Type B pancreatic cell (in vitro differentiated cells): ENCODE results near the gene PPP1R13B. TPM values are rescaled to one million over a fixed set of nuclear protein-coding genes. Genes with fewer than 3 reads are reported as not detected.

Source experiments
- DNase-seq: peaks from one replicate; pipeline ENCODE4 v3.0.0; 2021; ENCODE audit warnings: mixed read lengths; ENCODE audit not compliant: unreplicated experiment; ENCODE audit errors: extremely low spot score
- H3K27ac Mint-ChIP-seq: 2 replicates; pipeline ENCODE4 v1.8.0; 2021; ENCODE audit warnings: mild to moderate bottlenecking, mixed read lengths
- H3K27me3 Mint-ChIP-seq: 2 replicates; pipeline ENCODE4 v1.8.0; 2021; ENCODE audit warnings: mixed read lengths
- H3K36me3 Mint-ChIP-seq: 2 replicates; pipeline ENCODE4 v1.8.0; 2021; ENCODE audit warnings: mixed read lengths
- H3K4me1 Mint-ChIP-seq: one replicate; pipeline ENCODE4 v1.8.0; 2021; ENCODE audit warnings: mixed read lengths; ENCODE audit not compliant: unreplicated experiment
- H3K4me3 Mint-ChIP-seq: 2 replicates; pipeline ENCODE4 v1.8.0; 2021; ENCODE audit warnings: mild to moderate bottlenecking, mixed read lengths
- H3K9me3 Mint-ChIP-seq: 2 replicates; pipeline ENCODE4 v1.8.0; 2021; ENCODE audit warnings: mixed read lengths
- total RNA-seq: library from RNA; stranded (reverse); gene quantifications from 2 replicates; pipeline ENCODE4 v1.2.1, GENCODE V29; 2021; ENCODE audit warnings: low replicate concordance
- TF ChIP-seq, protein P1 (sequence below): fragments of 200-600 bp; sonication (generic); conservative IDR thresholded peaks from 2 replicates; pipeline ENCODE4 v1.5.0; 2021; ENCODE audit warnings: antibody characterized with exemption, mild to moderate bottlenecking

PPP1R13B gene
- total RNA-seq, 1 donor from 2014 or later: 20.4 TPM

- Mint-ChIP-seq H3K27me3 (no peaks in the 10 kb centered on the region), H3K36me3 (no peaks in the 10 kb centered on the region), H3K9me3 (no peaks in the 10 kb centered on the region), H3K27ac (peak overlapping the region; percentile 53), H3K4me1 (peaks cover 30% of the 10 kb centered on the region), H3K4me3 (peak overlapping the region; percentile 9)
- DNase-seq: no peak
- TF ChIP-seq, protein P1, sequence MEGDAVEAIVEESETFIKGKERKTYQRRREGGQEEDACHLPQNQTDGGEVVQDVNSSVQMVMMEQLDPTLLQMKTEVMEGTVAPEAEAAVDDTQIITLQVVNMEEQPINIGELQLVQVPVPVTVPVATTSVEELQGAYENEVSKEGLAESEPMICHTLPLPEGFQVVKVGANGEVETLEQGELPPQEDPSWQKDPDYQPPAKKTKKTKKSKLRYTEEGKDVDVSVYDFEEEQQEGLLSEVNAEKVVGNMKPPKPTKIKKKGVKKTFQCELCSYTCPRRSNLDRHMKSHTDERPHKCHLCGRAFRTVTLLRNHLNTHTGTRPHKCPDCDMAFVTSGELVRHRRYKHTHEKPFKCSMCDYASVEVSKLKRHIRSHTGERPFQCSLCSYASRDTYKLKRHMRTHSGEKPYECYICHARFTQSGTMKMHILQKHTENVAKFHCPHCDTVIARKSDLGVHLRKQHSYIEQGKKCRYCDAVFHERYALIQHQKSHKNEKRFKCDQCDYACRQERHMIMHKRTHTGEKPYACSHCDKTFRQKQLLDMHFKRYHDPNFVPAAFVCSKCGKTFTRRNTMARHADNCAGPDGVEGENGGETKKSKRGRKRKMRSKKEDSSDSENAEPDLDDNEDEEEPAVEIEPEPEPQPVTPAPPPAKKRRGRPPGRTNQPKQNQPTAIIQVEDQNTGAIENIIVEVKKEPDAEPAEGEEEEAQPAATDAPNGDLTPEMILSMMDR: no peak
Measured at GRCh38 chr14:103819503-103820307, 27.7 kb downstream of the PPP1R13B start.

DNA sequence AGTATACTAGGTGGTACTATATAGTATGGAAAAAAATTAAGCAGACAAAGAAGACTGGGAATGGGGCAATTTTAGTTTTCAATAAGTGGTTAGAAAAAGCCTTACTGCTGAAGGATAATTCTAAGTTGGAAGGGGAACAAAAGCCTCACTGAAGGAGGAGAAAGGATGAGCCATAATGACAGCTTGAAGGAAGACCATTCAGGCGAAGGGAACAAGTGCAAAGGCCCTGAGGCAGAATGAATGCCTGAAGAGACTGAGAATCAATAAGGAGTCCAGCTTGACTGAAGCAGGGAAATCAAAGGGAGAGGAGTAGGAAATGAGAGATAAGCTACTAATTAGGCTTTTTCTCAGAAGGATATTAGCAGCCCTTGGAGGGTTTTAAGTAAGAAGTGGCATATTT, 28.5 kb downstream of the PPP1R13B start:
- Mint-ChIP-seq H3K4me1 (peaks cover 29% of the 10 kb centered on the region), H3K36me3 (no peaks in the 10 kb centered on the region), H3K27ac (no peak overlapping the region), H3K27me3 (no peaks in the 10 kb centered on the region), H3K4me3 (no peak overlapping the region), H3K9me3 (no peaks in the 10 kb centered on the region)
- no peak for DNase-seq
- TF ChIP-seq, protein P1: no peak

GRCh38 chr14:103818422-103818821, 29.0 kb downstream of the PPP1R13B start:
- H3K27me3 Mint-ChIP-seq: no peaks in the 10 kb centered on the region
- peaks cover 29% of the 10 kb centered on the region for H3K4me1 Mint-ChIP-seq
- no peak overlapping the region for H3K4me3 Mint-ChIP-seq
- H3K36me3 Mint-ChIP-seq: peaks cover 3% of the 10 kb centered on the region
- DNase-seq: no peak
- no peak overlapping the region for H3K27ac Mint-ChIP-seq
- TF ChIP-seq, protein P1: no peak
- H3K9me3 Mint-ChIP-seq: no peaks in the 10 kb centered on the region

- no peaks in the 10 kb centered on the region for H3K9me3 Mint-ChIP-seq
- H3K27ac Mint-ChIP-seq: no peak overlapping the region
- no peak for DNase-seq
- H3K36me3 Mint-ChIP-seq: peaks cover 3% of the 10 kb centered on the region
- TF ChIP-seq, protein P1: no peak
- H3K4me3 Mint-ChIP-seq: no peak overlapping the region
- H3K27me3 Mint-ChIP-seq: no peaks in the 10 kb centered on the region
- H3K4me1 Mint-ChIP-seq: peaks cover 29% of the 10 kb centered on the region
Measured at GRCh38 chr14:103817595-103817994, 29.8 kb downstream of the PPP1R13B start.

- Mint-ChIP-seq H3K4me3 (no peak overlapping the region), H3K27me3 (no peaks in the 10 kb centered on the region), H3K36me3 (peaks cover 3% of the 10 kb centered on the region), H3K4me1 (peaks cover 29% of the 10 kb centered on the region), H3K27ac (no peak overlapping the region), H3K9me3 (no peaks in the 10 kb centered on the region)
- no peak for DNase-seq
- TF ChIP-seq, protein P1: no peak
Measured at GRCh38 chr14:103816991-103817390, 30.4 kb downstream of the PPP1R13B start.
